OCI-LY7 (cell line): Measurements from ENCODE around the gene TMED3.

ENCODE experiments used
- EZH2phosphoT487 ChIP-seq: fragments of 200-600 bp; sonication (generic); IDR thresholded peaks from 2 replicates; pipeline ENCODE4 v1.6.1; 2018; ENCODE audit warnings: low read depth, borderline replicate concordance, mild to moderate bottlenecking, mixed run types, antibody characterized with exemption, low read length, moderate library complexity, mixed read lengths
- TF ChIP-seq, protein P1 (sequence below): fragments of 200-600 bp; sonication (generic); conservative IDR thresholded peaks from 2 replicates; pipeline ENCODE4 v1.5.1; 2014; ENCODE audit warnings: mild to moderate bottlenecking, antibody characterized with exemption, low read length, moderate library complexity, mixed read lengths

GRCh38 chr15:79370716-79371115, 59.8 kb downstream of the TMED3 start:
- TF ChIP-seq, protein P1, sequence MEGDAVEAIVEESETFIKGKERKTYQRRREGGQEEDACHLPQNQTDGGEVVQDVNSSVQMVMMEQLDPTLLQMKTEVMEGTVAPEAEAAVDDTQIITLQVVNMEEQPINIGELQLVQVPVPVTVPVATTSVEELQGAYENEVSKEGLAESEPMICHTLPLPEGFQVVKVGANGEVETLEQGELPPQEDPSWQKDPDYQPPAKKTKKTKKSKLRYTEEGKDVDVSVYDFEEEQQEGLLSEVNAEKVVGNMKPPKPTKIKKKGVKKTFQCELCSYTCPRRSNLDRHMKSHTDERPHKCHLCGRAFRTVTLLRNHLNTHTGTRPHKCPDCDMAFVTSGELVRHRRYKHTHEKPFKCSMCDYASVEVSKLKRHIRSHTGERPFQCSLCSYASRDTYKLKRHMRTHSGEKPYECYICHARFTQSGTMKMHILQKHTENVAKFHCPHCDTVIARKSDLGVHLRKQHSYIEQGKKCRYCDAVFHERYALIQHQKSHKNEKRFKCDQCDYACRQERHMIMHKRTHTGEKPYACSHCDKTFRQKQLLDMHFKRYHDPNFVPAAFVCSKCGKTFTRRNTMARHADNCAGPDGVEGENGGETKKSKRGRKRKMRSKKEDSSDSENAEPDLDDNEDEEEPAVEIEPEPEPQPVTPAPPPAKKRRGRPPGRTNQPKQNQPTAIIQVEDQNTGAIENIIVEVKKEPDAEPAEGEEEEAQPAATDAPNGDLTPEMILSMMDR: no peak
- no peak for TF ChIP-seq EZH2phosphoT487
